ENCODE results near the gene CCDC184. TPM values are rescaled to one million over a fixed set of nuclear protein-coding genes. Genes with fewer than 3 reads are reported as not detected.

The CCDC184 gene
- total RNA-seq, 1 experiment from 2014 or later, result not detected

- in situ Hi-C loops (cut with HindIII; ENCODE audit: low pct_unique_long_range_greater_than_20kb, low sequenced_read_pairs), result no loop called here
- no peak for DNase-seq (ENCODE audit: low read depth)
Measured at GRCh38 chr12:48175613-48176416, 7.6 kb upstream of the CCDC184 start.

- DNase-seq (ENCODE audit: low read depth), result no peak
Measured at GRCh38 chr12:48176417-48176751, 7.1 kb upstream of the CCDC184 start.

DNA sequence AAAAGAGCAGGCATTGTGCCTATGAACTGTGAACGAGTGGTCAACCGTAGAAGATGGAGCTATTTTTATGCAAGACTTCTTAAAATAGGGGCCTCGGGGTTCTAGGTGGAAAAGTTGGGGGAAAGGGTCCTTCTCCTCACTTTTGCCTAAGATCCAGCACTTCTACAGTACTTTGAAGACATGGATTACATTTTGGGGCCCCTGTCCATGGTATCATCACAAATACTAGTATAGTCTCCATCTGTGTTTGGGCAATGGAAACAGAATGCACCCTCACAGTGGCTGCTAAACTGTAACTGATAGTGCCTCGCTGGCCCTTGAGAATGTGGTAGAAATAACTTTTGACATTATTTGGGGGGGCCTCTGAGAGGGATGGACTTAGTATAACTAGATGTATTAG lies 5.5 kb upstream of the CCDC184 start:
- in situ Hi-C loops (cut with HindIII; ENCODE audit: low pct_unique_long_range_greater_than_20kb, low sequenced_read_pairs), result no loop called here
- DNase-seq (ENCODE audit: low read depth), result no peak

More at GRCh38 chr12:48176417-48176751, 7.1 kb upstream of the CCDC184 start:
- in situ Hi-C loops (cut with HindIII; ENCODE audit: low pct_unique_long_range_greater_than_20kb, low sequenced_read_pairs), result no loop called here

- DNase-seq (ENCODE audit: low read depth), result no peak
- in situ Hi-C loops (cut with HindIII; ENCODE audit: low pct_unique_long_range_greater_than_20kb, low sequenced_read_pairs), result no loop called here
Measured at GRCh38 chr12:48179466-48179865, 4.0 kb upstream of the CCDC184 start.

DNA sequence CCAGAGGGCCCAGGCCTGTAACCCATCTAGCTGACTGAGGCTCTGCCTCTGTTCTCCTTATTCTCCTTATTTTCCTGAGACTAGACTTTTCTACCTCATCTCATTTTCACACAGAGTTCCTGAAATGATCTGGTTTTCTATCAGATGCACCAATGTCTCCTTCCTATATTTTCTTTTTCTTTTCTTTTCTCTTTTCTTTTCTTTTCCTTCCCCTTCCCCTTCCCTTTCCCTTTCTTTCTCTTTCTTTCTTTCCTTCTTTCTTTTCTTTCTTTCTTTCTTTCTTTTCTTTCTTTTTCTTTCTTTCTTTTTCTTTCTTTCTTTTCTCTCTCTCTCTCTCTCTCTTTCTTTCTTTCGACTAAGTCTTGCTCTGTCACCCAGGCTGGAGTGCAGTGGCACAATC lies 3.0 kb upstream of the CCDC184 start:
- no peak for DNase-seq (ENCODE audit: low read depth)
- in situ Hi-C loops (cut with HindIII; ENCODE audit: low pct_unique_long_range_greater_than_20kb, low sequenced_read_pairs), result no loop called here

GRCh38 chr12:48180857-48181495 lies 2.5 kb upstream of the CCDC184 start:
- no peak for DNase-seq (ENCODE audit: low read depth)
- in situ Hi-C loops (cut with HindIII; ENCODE audit: low pct_unique_long_range_greater_than_20kb, low sequenced_read_pairs), result no loop called here

DNA sequence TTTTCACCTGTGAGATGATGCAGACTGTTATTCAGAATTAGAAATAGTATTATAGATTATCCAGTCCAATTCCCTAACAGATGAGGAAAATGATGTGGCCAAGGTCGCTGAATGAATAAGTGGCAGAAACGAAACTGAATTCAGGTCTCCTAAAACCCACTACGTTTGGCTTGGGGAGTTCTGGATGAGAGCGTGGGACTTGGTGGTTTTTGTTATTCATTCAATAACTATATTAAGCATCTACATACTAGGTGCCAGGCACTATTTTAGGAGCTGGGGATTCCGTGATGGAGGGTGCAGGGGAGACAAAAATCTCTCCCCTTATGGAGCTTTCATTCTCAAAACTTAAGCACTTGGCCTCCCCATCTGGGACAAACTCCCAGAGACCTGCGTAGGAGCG lies 813 bp upstream of the CCDC184 start:
- in situ Hi-C loops (cut with HindIII; ENCODE audit: low pct_unique_long_range_greater_than_20kb, low sequenced_read_pairs), result no loop called here

DNA sequence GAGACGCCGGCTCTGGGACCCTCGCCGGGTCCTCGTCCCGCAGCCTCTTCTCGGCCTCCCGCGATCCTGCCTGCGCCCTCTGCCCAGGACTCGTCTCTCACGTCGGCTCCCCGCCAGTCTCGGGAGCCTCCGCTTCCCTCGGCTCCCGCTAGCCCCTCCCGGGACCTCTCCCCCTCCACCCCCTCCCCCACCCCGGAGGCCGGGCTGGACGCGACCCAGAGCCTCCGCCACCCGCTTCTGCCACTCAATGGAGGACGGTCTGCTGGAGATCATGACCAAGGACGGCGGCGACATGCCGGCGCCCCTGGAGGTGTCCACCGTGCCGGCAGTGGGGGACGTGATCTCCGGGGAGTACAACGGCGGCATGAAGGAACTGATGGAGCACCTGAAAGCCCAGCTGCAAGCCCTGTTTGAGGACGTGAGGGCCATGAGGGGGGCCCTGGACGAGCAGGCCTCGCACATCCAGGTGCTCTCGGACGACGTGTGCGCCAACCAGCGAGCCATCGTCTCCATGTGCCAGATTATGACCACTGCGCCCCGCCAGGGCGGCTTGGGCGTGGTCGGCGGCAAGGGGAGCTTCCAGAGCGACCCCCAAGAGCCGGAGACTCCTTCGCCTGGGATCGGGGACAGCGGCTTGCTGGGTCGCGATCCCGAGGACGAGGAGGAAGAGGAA lies 568 bp downstream of the CCDC184 start:
- no peak for DNase-seq (ENCODE audit: low read depth)
- in situ Hi-C loops (cut with HindIII; ENCODE audit: low pct_unique_long_range_greater_than_20kb, low sequenced_read_pairs), result no loop called here

More for the DNA sequence above, 813 bp upstream of the CCDC184 start:
- DNase-seq (ENCODE audit: low read depth), result no peak

- in situ Hi-C loops (cut with HindIII; ENCODE audit: low pct_unique_long_range_greater_than_20kb, low sequenced_read_pairs), result no loop called here
- no peak for DNase-seq (ENCODE audit: low read depth)
Measured at GRCh38 chr12:48184549-48184922, 1.1 kb downstream of the CCDC184 start.

- no peak for DNase-seq (ENCODE audit: low read depth)
- in situ Hi-C loops (cut with HindIII; ENCODE audit: low pct_unique_long_range_greater_than_20kb, low sequenced_read_pairs), result no loop called here
Measured at GRCh38 chr12:48185181-48185919, 1.9 kb downstream of the CCDC184 start.

DNA sequence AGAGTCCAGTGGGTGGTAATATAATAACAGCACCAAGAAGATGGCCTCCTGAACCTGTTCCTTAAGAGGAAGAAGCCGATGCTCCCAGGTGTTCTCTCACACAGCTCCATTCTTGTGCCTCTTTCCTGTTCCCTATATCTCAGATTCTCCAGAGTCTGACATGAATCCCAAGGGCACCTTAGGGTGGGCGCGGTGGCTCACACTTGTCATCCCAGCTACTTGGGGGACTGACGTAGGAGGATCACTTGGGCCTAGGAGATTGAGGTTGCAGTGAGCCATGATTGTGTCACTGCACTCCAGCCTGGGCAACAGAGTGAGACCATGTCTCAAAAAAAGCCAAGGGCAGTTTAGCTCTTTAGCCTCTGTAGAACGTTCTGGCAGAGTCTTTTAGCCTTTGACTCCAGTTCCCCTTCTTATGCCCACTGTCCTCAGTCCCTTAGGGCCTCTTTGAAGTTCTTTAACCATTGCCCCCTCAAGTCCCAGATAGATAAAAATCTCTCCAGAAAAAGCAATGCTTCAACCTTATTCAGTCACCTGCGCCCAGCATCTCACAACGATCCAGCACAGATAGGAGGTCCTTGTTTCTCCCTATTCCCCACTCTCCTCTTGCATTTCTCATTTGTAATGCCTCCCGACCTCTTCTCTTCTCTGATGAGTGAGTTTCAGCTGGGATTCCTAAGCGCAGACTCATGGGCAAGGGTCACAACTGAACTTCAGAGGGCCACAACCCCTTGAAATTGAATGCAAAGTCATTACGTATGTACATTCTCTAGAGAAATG lies 4.7 kb downstream of the CCDC184 start:
- DNase-seq (ENCODE audit: low read depth), result no peak
- in situ Hi-C loops (cut with HindIII; ENCODE audit: low pct_unique_long_range_greater_than_20kb, low sequenced_read_pairs), result no loop called here

DNA sequence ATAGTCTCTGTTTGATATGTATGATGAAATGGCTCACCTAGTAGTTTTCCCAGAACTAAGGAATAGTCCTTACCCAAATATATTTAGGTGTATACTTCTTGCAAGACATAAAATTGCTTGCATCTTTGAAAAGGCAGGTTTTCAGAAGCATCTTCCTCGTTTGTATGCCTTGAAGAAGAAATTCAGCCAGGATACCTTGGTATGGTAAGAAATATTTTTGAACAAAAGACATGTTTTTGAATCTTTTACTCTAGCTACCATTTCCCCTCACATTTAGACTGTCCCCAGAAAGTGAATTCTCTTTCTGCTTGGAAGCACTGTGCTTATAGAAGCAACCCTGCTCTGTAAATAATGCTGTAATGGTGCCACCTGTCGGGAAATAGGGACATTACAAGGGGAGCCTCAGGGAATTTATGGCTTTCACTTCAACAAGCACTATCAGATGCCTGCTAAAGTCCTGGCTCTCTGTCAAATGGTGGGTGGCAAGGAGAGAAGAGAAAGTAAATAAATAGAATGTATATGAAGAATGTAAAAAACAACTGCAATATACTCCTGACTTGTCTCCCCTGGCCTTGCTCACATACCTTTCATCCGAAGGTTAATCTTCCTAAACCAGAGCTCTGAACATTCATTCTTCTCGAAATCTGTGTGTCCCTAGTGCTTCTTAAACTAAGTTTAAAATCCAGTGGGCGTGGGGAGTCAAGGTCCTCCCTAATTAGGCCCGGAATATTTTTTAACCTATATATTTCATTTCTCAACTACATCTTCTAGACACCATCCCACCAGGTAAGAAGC lies 6.1 kb downstream of the CCDC184 start:
- peak; percentile 50 for DNase-seq (ENCODE audit: low read depth)
- in situ Hi-C loops (cut with HindIII; ENCODE audit: low pct_unique_long_range_greater_than_20kb, low sequenced_read_pairs), result no loop called here

GRCh38 chr12:48191096-48191495 lies 7.7 kb downstream of the CCDC184 start:
- DNase-seq (ENCODE audit: low read depth), result no peak
- in situ Hi-C loops (cut with HindIII; ENCODE audit: low pct_unique_long_range_greater_than_20kb, low sequenced_read_pairs), result no loop called here

DNA sequence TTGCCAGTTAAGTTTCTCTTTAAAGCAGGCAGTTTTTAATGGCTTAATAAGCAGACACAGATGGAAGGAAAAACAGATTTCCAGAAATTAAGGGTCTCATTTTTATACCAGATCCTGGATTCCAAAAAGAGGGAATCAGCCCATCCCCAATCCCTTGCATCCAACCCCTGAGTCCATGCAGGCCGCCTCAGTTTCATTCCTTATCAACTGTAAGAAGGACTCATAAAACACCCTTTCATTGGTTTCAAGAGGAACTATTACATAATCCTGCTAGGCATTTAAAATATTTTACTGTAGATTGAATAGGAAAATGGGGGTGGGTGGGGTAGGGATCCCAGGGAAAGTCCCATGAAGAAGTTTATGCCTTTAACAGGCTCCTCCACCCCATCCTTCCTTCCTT lies 9.4 kb downstream of the CCDC184 start:
- in situ Hi-C loops (cut with HindIII; ENCODE audit: low pct_unique_long_range_greater_than_20kb, low sequenced_read_pairs), result no loop called here
- DNase-seq (ENCODE audit: low read depth), result no peak

- in situ Hi-C loops (cut with HindIII; ENCODE audit: low pct_unique_long_range_greater_than_20kb, low sequenced_read_pairs), result no loop called here
- no peak for DNase-seq (ENCODE audit: low read depth)
Measured at GRCh38 chr12:48193623-48194022, 10.2 kb downstream of the CCDC184 start.

DNA sequence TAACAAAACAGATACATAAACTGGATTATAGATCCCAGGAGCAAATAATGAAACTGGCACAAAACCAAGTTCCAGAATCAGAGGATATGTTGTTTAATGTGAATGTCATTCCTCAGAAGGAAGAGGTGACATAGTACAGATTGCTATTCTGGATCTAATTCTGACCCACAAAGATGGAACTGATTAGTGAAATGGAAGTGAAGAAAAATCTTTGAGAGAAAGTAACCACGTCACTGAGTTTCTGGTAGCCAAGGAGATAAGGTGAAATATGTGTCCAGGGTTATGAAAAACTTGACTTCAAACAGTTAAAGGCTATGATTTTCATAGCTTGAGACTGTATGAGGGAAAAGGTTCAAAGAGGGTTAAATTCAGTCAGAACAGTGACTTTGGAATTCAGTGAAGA lies 11.4 kb downstream of the CCDC184 start:
- DNase-seq (ENCODE audit: low read depth), result no peak
- in situ Hi-C loops (cut with HindIII; ENCODE audit: low pct_unique_long_range_greater_than_20kb, low sequenced_read_pairs), result no loop called here

DNA sequence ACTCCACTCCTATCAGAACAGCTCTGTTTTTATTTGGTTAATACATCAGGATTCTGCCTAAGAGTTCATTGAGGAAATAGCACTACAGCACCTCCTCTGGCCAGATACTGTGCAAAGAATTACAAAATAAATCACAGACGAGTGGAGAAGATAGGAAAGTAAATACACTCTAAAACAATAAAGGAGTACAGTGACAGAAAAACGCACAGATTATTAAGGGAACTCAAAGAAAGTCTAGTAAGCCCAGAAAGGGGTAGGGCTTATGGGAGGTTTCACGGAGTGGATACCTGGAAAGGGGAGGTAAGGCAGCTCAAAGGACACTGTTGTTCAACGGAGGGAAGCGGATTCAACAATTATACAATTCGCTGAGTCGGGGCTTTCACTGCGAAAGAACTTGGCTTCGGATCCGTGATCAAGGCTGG lies 14.1 kb downstream of the CCDC184 start:
- in situ Hi-C loops (cut with HindIII; ENCODE audit: low pct_unique_long_range_greater_than_20kb, low sequenced_read_pairs), result no loop called here
- DNase-seq (ENCODE audit: low read depth), result no peak
